Urothelium cell line (cell line): ENCODE measurements around the gene PIP5K1C.

ENCODE experiments used
- DNase-seq: peaks from one replicate; pipeline ENCODE4 v3.0.0; 2011; ENCODE audit warnings: low spot score, mixed read lengths
- FAIRE-seq: peaks from 2 replicates; lab custom pipeline; 2011; peaks lifted over from hg19 to GRCh38; lab: Jason Lieb, UNC

PIP5K1C gene

DNA sequence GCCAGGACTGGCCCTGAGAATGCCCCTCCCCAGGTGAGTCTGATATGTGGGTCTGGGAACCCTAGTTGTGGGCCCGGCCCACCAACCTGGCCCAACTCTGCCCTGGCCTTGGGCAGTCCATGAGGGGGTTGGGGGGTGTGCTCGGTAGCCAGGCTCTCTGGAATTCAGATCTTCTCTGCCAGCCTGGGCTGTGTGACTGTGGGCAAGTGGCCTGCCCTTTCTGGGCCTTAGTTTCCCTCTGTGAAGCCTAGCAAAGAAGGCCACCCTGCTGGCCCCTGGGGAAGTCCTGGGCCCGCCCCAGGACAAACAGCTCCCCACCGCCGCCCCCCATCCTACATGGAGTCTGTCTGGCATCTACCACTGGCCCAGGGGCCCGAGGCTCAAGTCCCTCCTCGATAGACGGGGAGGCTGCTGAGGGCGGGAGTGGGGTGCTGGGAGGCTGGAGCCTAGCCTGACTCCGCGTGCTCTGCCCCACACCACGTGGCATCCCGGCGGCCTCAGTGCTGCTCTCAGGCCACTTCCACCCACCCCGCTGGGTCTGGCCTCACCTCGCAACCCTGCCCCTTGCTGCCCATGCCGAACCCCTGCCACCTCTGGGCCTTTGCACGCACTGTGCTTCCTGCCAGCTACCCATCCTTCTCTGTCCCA lies 85.3 kb downstream of the PIP5K1C start:
- no peak for FAIRE-seq
- no peak for DNase-seq

DNA sequence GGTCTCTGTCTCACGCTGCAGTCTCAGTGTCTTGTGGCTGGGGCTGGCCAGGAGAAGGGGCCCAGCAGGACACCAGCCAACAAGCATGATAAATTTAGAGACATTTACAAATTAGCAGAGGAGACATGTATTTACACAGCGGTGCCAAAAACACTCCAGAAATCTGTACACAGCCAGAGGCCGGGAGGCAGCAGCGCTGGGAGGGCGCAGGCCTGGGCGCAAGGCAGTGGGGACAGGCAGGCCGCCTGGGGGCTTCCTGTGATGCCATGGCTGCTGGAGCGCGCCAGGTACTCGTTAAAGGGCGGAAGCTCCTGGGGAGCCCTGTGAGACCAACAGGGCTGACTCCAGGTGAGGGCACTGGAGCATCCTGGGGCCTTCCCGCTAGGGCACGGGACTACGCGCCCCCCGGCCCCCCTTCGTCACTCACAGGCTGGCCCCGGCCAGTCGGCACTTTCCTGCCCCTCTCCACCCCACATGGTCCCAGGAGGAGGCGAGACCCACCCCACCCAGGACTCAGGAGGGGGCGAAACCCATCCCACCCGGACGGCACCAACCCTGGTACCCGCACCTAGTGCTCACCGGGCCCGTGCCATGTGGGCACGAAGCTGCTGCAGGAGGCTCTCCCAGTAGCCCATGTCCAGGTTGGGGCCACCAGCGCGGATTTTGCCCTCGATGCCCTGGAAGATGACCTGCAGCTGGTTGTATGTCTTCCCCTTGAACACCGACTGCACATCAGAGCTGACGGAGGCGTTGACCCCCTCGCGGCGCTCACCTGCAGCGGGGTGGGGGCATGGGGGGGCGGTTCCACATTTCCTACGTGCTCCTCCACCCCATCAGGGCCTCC lies 86.2 kb downstream of the PIP5K1C start:
- no peak for DNase-seq
- no peak for FAIRE-seq

DNA sequence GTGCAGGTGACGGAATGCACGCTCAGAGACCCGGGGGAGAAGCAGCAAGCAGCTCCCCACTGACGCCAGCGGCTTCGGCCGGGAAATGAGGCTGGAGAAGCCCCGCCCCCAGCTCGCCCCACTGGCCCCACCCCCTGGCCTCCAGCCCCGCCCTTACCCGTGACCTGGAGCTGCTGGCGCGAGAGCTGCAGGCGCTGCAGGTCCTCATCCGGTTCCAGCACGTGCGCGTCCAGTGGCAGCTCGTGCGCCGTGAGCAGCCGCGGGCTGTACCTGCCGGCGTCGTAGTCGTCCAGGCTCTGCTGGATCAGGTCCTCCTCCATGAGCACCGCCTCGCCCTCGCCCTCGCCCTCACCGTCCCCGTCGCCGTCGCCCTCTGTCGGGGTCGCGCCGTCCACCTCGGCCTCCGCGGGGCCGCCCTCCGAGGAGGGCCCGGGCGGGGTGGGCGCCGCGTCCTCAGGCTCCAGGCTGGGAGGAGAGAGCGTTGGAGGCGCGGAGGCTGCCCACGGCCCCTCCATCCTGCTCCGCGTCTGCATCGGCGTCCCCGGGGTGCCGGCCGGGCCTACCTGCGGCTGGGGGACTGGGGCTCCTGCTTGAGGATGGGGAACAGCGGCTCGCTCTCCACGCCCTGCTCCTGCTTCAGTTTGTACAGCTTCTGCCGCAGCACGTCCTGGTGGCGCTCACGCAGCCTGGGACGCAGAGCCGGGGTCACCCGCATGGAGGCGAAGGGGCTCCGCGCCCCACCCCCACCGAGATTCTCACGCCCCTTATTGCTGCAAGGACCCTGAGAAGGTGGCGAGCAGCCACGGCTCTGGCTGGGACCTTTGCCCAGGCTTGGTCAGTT lies 87.1 kb downstream of the PIP5K1C start:
- FAIRE-seq, result no peak
- no peak for DNase-seq

DNA sequence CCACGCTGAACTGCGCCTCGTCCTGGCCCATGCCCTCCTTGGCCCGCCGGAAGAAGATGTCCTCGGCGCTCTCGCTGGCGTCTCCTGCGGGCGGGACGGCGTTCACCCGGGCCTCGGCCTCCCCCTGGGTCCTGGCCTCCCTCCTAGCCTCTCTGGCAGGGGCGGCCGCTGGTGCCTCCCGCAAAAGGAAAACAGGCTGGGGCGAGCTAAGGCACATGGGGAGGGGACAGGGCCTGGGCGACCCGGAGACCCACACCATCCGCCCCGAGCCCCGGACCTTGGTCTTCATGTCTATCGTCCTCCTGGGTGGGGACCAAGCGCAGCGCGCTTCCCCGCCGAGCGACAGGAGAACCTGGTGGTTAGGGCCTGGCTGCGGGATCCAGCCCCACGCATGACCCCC lies 87.9 kb downstream of the PIP5K1C start:
- DNase-seq (no peak), FAIRE-seq (no peak)

DNA sequence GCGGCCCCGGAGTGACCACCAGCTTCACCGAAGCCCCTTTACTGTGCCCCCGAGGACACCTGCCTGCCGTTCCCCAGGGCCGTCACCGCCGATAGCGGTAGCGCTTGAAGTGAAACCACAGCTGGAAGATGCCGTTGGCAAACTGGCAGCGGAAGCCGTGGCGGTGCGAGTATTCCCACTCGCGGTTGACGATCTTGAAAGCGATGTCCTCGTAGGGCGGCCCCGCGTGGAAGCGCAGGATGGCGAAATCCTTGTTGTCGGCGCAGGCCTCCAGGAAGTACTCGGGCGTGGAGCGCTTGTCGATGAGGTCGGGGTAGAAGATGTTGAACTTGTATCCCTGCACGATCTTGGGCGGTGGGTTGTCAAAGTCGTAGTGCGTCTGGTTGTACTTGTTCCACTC lies 88.4 kb downstream of the PIP5K1C start:
- FAIRE-seq (no peak), DNase-seq (no peak)

DNA sequence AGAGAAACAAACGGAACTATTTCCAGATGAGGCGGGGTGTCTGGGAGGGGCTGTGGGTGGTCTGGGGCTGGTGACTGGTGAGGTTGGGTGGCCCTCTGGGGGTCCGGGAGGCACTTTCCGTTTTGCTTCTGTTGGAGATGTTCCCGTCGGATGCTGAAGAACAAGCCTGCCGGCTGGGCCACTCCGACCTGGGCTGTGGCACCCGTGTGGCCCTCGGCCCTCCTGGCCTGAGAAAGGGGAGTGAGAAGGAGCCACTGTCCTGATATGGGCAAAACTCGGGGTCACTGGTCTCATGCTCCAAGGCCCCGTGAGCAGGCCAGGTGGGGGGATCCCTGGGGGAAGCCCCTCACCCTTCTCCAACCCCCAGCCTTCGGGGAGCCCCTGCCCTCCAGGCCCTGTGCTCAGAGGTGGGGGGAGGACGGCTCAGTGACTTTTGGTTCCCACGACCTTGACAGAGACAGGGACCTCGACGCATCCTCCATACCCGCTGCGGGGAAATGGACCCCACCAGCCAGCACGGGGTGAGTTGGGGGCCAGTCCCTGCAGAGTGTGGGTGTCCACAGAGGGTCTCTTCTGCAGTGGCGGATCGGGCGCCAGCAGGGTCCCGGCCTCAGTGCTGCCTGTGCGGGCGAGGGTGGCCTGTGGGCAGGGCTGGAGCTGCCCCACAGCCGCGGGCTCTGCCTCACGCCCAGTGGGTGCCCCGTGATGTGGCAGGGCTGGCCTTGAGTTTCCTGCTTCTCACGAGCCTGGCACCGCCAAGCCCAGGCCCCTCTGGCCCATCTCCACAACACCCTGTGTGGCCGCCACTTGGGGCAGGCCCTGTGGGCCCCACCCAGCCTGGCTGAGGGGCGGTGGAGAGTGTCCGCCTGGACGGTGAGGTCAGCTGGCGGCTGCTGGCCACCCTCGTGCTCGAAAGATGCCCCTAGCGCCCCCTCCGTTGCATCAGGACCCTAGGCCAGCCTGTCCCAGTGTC lies 89.2 kb downstream of the PIP5K1C start:
- FAIRE-seq (no peak), DNase-seq (no peak)

DNA sequence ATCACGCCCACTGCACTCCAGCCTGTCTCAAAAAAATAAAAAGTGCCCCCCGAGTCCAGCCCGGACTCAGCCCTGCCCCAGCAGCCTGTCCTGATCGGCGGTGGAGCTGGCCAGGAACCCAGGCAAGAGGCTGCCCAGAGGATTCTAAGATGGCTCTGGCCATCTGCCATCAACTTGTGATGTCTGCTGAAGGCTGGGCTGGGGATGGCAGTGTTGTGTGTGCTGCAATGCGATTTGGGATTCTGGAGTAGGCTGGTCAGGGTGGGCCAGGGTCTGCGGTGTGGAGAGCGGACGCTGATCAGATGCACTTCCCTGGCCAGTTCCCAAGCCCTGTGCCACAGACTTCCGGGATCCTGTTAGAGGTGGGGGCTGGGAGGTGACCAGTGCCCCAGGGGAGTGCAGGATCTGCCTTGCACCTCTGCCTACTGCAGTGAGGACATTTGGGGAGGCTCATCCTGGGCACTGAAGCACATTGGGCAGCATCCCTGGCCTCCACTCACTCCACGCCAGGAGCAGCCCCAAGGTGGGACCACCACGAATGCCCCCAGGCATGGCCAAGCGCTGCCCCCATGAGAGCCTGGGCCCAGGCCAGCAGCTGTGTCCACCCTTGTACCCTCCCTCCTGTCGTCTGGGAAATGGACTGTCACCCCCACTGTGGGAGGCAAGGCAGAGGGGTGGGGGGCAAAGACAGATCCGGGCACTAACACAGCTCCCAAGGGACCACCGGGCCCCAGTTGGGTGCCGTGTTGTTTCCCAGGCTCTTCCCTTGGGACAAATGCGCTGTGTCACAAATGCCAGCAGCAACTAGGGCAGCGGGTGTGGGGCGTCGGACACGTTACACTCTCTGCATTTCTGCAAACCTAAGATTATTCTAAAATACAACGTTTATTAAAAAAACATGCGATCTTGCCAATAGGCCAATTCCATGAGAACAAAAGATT lies 90.2 kb downstream of the PIP5K1C start:
- DNase-seq (no peak), FAIRE-seq (no peak)

DNA sequence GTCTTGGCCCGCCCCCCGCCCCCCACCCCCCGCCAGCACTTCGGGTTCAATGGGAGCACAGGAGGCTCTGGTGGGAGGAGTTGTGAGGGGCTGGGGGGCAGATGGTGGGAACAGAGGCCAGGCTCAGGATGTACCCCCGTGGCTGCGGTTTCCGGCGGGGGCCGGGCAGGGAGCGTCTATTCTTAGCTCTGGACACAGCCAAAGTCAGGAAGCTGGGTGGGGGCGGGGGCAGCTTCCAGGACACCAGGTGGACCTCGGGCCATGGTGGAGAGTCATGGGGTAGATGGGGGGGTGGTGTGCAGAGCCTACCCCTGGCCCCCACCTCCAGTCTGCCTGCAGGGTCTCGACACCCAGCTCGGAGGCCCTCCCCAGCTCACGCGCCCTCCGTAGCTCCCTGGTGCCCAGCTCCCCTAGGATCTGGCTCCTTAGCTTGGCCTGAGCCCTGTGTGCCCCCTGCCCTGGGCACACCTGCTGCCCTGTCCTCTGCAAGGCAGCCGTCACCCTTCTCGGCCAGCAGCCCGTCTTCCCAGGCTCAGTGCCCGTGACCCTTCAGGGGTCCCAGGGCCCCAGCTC lies 91.4 kb downstream of the PIP5K1C start:
- FAIRE-seq (no peak), DNase-seq (no peak)

DNA sequence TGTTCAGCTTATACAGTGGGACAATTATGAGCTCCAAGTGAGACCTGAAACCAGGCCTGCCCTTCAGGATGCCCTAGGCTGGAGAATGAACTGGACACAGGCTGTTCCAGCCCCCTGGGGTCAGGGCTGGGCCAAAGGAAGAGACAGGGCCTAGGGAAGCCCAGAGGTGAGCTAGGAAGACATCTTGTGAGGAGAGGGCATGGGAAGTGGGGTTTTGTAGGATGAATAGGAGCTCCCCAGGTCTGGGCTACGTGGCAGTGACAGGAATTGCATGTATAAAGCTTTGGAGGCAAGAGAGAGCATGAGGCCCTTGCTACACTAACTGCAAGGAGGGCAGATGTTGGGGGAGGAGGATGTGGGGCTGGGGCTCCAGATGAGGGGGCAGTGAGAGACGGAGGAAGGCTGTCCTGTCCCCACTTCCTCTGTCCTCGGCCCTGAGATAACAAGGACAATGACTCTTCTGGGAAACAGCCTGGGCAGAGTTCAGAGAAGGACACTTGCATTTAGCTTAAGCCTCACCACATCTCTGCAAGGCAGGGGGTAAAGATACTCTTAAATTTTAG lies 92.1 kb downstream of the PIP5K1C start:
- FAIRE-seq (no peak), DNase-seq (no peak)

DNA sequence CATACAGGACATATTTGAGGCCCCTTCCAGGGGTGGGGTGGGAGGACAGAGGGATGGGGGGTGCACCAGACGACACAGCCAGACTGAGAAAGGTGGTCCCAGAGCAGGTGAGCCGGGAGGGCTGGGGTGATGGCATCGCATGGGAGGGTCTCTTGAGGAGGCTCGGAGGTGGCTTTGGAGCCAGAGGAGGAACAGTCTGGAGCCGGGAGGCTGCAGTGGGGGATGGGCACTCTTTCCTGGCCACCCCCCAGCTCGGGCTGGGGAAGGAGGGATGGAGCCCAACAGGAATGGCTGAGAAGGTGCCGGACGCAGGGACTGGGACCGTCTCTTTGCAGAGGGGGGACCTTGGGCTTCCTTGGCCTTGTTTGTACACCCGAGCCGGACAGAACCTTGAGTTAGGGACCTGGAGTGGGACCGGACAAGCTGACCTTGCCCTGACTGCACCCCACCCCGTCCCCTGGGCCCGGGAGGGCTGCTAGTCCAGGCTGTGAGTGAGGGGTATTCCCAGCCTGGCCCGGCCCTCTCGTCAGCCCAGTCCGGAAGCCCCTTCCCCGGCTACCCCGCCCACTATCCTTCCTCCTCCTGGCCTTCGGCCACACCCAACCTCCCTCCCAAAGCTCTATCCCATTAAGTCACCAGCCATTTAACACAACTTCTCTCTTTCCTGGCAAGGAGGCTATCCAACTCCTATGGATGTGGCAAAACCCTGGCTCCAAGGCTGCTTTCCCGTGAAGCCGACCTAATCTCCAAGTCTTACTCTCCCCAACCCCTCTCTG lies 92.8 kb downstream of the PIP5K1C start:
- peak; percentile 27 for DNase-seq
- FAIRE-seq, result no peak

DNA sequence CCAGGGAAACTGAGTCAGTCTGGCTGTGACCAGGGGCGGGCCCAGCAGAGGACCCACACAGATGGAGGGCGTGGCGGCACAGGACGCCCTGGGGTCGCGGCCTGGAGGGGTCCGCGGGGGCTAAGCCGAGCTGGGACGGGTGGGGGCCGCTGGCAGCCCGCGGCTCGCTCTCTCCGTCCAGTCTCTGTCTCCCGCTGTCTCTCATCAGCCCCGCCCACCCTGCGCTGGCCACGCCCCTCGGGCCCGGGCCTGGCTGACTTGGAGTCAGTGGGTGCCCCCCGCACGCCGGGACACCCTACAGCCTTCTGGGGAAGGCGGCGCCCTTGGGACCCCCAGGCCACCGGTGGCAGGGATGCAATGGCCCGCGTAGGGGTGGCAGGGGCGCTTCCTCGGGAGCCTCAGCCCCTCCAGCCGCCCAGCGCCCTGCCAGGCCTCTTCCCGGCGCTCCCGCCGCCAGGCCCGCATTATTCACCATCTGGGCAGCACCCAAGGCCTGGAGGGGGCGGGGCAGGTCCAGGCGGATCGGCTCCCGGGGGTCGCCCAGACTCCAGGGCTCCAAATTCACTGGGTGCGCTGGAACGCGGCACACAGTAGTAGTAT lies 93.5 kb downstream of the PIP5K1C start, which contains the start of gene TBXA2R:
Gene TBXA2R (minus strand): TSS at position 186 of the 600 bp plus-strand sequence. CDS start 6,241 bp downstream, outside the sequence.
- FAIRE-seq (no peak), DNase-seq (peak; percentile 78)

DNA sequence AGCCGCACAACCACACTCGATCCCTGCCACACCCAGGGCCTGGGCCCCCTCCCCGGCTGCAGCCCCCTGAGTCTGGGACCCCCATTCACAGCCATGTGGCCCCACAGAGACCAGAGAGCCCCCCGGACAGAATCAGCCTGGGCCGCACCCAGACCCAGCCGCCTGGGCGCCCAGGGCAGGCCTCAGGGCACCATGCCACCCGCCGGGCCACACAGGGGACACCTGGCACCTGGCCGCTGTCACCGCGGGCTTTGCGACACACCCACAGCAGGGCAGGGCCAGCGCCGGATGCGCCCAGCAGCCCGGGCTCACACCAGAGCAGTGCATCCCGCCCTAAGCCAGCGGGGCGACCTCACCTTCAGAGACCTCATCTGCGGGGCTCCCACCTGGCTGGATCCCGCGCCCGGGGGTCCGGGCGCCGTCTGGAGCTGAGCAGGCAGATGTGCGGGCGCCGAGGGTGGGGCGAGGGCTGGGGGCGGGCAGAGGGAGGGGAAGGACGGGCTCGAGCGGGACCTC lies 94.0 kb downstream of the PIP5K1C start:
- DNase-seq (peak; percentile 38), FAIRE-seq (no peak)

DNA sequence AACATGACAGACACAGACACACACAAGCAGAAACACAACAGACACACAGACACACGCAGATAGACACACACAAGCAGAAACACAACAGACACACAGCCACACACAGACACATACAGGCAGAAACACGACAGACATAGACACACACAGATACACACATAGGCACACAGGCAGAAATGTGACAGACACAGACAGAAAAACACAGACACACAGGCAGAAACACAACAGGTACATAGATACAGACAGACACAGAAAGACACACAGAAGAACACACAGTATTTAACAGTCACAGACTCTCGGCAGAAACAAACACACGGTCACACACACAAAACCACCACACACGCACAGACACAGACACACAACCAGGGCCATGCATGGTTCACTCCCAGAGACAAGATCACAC lies 94.5 kb downstream of the PIP5K1C start:
- FAIRE-seq (peak; percentile 13), DNase-seq (no peak)

DNA sequence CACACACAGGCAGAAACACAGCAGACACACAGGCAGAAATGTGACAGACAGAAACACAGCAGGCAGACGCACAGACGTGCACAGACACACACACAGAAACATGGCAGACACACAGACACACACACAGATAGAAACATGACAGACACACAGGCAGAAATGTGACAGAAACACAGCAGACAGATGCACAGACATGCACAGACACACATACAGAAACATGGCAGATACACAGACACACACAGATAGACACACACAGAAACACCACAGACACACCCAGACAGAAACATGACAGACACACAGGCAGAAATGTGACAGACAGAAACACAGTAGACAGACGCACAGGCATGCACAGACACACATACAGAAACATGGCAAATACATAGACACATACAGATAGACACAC lies 94.9 kb downstream of the PIP5K1C start:
- peak; percentile 58 for FAIRE-seq
- no peak for DNase-seq

DNA sequence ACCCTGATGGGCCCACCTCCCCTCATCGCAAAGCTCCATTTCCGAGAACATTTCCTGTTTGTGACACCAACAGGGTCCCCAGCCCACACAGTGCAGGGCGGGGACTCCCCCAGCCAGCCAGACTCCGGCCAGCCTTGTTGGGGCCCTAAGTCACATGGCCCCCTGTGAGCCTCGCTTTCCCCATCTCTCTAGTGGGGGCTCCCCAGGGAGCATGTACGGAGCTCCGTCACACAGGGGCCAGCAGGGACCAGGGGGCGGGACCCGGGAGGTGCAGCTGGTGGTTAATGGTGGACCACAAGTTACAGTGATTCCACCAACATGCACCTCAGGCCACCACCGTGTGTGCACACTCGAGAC lies 95.3 kb downstream of the PIP5K1C start:
- DNase-seq (no peak), FAIRE-seq (no peak)

DNA sequence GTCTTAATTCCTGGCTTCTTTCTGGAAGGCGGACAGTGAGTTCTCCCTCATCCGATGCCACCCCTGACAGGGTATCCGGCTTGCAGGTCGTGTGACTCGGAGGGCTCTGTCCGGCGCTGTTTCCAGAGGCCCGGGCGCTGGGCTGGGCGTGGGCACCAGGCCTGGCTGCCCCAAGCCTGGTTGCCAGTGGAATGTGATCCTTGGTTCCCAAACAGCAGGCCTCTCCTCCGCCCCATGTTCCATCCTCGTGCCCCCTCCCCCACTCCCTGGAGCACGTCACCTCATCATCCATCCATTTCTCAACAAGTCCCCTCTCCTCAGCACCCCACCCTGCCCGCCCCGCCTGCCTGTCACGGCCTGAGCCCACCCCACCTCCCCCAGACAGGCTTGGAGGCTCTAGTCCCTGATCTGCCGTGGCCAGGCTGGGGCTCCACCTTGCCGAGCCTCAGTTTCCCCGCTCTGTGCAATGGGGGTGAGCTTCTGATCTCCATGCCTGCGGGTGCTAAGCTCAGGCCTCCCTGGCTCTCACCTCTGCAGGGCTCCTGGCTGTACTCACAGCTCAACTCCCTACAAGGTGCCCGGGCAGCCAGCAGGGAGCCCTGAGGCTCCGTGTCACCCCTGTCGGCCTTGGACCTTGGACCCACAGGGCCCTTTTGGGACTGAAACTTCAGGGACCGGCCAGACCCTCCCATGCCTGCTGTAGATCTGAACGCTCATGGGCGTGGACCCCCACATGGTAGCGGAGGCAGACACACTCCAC lies 95.9 kb downstream of the PIP5K1C start:
- DNase-seq (no peak), FAIRE-seq (no peak)
